Neural cell (in vitro differentiated cells): ENCODE results near the gene C17orf78. TPM values are rescaled to one million over a fixed set of nuclear protein-coding genes. Genes with fewer than 3 reads are reported as not detected.
"Not testable (repeated sequence)": the region's sequence is repeated elsewhere in the genome, so short reads cannot be mapped to it uniquely, and the experiment has no call there.

Experiments used
- H2AFZ ChIP-seq: fragments of 200-600, 300-800 bp; sonication (generic), shearing (Covaris generic); 2 replicates; pipeline ENCODE4 v1.6.0; 2014; ENCODE audit warnings: low read depth, mild to moderate bottlenecking, antibody characterized with exemption, low read length, moderate library complexity
- H3F3A ChIP-seq: fragments of 200-600 bp; shearing (Covaris generic); 2 replicates; pipeline ENCODE4 v1.6.1; 2016; ENCODE audit warnings: mild to moderate bottlenecking, moderate library complexity, mixed read lengths, antibody characterized with exemption, low read length; ENCODE audit not compliant: insufficient read depth, poor library complexity, severe bottlenecking
- H3K27ac ChIP-seq: fragments of 200-600, 300-800 bp; sonication (generic), shearing (Covaris generic); 2 replicates; pipeline ENCODE4 v1.5.1; 2014; ENCODE audit warnings: mild to moderate bottlenecking, low read length, moderate library complexity
- H3K27me3 ChIP-seq: fragments of 300-800, 200-600 bp; sonication (generic), shearing (Covaris generic); 2 replicates; pipeline ENCODE4 v1.6.0; 2014; ENCODE audit warnings: mild to moderate bottlenecking, low read depth, low read length, moderate library complexity; ENCODE audit not compliant: insufficient read depth
- H3K36me3 ChIP-seq: fragments of 300-800, 200-600 bp; sonication (generic), shearing (Covaris generic); 2 replicates; pipeline ENCODE4 v1.5.1; 2014; ENCODE audit warnings: mild to moderate bottlenecking, antibody characterized with exemption, low read length, moderate library complexity; ENCODE audit not compliant: insufficient read depth
- H3K4me2 ChIP-seq: fragments of 300-800, 200-600 bp; sonication (generic), shearing (Covaris generic); 2 replicates; pipeline ENCODE4 v1.6.0; 2014; ENCODE audit warnings: mild to moderate bottlenecking, low read length
- H3K4me3 ChIP-seq: fragments of 300-800, 200-600 bp; sonication (generic), shearing (Covaris generic); 2 replicates; pipeline ENCODE4 v1.5.1; 2014; ENCODE audit warnings: mild to moderate bottlenecking, low read length, moderate library complexity
- H3K79me2 ChIP-seq: fragments of 200-600 bp; shearing (Covaris generic); replicated peaks from 2 replicates; pipeline ENCODE4 v1.6.0; 2014; ENCODE audit warnings: mild to moderate bottlenecking, low read length, moderate library complexity; ENCODE audit not compliant: insufficient read depth
- H3K9ac ChIP-seq: fragments of 300-800, 200-600 bp; sonication (generic), shearing (Covaris generic); 2 replicates; pipeline ENCODE4 v1.6.1; 2016; ENCODE audit warnings: mild to moderate bottlenecking, low read length, mixed read lengths
- H3K9me2 ChIP-seq: fragments of 200-600 bp; shearing (Covaris generic); 2 replicates; pipeline ENCODE4 v1.6.1; 2016; ENCODE audit warnings: mild to moderate bottlenecking, low read length, mixed read lengths; ENCODE audit not compliant: insufficient read depth
- H3K9me3 ChIP-seq: fragments of 200-600, 300-800 bp; sonication (generic), shearing (Covaris generic); 2 replicates; pipeline ENCODE4 v1.6.1; 2016; ENCODE audit warnings: mild to moderate bottlenecking, mixed run types, low read length, moderate library complexity, mixed read lengths
- H4K20me1 ChIP-seq: fragments of 200-600 bp; shearing (Covaris generic); 2 replicates; pipeline ENCODE4 v1.6.1; 2016; ENCODE audit warnings: mild to moderate bottlenecking, mixed run types; ENCODE audit not compliant: insufficient read depth
- MXI1 ChIP-seq: fragments of 450-650 bp; conservative IDR thresholded peaks from 2 replicates; pipeline ENCODE4 v1.6.1; 2014; ENCODE audit warnings: antibody characterized with exemption, mild to moderate bottlenecking; ENCODE audit not compliant: poor library complexity, severe bottlenecking
- SMC3 ChIP-seq: fragments of 450-650 bp; conservative IDR thresholded peaks from 2 replicates; pipeline ENCODE4 v1.6.1; 2014; ENCODE audit warnings: antibody characterized with exemption, mild to moderate bottlenecking, moderate library complexity; ENCODE audit not compliant: poor library complexity
- TAF1 ChIP-seq: IDR thresholded peaks from 2 replicates; pipeline ENCODE4 v1.6.1; 2012; ENCODE audit warnings: low read depth
- polyA plus RNA-seq: library from polyadenylated mRNA; depleted of rRNA; stranded (reverse); fragments of >200 nt; gene quantifications from 2 replicates; pipeline ENCODE4 v1.2.3, GENCODE V29; 2014
- TF ChIP-seq, protein P1 (sequence below): IDR thresholded peaks from 2 replicates; pipeline ENCODE4 v1.6.1; 2012; ENCODE audit warnings: borderline replicate concordance

C17orf78 gene
- polyA plus RNA-seq, 1 donor from 2014 or later = not detected

DNA sequence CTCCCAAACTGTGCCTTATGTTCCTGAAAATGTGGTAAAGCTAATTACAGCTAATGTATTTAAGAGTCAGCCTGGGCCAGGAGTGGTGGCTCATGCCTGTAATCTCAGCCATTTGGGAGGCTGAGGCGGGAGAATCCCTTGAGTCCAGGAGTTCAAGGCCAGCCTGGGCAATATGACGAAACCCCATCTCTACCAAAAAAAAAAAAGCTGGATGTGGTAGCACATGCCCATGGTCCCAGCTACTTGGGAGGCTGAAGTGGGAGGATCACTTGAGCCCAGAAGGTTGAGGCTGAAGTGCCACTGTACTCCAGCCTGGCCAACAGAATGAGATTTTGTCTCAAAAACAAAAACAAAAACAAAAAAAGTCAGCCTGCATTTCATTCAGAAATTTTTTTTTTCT, 33.2 kb upstream of the C17orf78 start:
- H3K9me2 ChIP-seq = no peaks in the 10 kb centered on the region
- no peak overlapping the region for H3K4me3 ChIP-seq
- no peaks in the 10 kb centered on the region for H3K27me3 ChIP-seq
- TF ChIP-seq, protein P1, sequence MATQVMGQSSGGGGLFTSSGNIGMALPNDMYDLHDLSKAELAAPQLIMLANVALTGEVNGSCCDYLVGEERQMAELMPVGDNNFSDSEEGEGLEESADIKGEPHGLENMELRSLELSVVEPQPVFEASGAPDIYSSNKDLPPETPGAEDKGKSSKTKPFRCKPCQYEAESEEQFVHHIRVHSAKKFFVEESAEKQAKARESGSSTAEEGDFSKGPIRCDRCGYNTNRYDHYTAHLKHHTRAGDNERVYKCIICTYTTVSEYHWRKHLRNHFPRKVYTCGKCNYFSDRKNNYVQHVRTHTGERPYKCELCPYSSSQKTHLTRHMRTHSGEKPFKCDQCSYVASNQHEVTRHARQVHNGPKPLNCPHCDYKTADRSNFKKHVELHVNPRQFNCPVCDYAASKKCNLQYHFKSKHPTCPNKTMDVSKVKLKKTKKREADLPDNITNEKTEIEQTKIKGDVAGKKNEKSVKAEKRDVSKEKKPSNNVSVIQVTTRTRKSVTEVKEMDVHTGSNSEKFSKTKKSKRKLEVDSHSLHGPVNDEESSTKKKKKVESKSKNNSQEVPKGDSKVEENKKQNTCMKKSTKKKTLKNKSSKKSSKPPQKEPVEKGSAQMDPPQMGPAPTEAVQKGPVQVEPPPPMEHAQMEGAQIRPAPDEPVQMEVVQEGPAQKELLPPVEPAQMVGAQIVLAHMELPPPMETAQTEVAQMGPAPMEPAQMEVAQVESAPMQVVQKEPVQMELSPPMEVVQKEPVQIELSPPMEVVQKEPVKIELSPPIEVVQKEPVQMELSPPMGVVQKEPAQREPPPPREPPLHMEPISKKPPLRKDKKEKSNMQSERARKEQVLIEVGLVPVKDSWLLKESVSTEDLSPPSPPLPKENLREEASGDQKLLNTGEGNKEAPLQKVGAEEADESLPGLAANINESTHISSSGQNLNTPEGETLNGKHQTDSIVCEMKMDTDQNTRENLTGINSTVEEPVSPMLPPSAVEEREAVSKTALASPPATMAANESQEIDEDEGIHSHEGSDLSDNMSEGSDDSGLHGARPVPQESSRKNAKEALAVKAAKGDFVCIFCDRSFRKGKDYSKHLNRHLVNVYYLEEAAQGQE = no peak
- no peaks in the 10 kb centered on the region for H4K20me1 ChIP-seq
- H3K27ac ChIP-seq = no peak overlapping the region
- no peaks in the 10 kb centered on the region for H3K9me3 ChIP-seq
- no peak overlapping the region for H2AFZ ChIP-seq
- H3K9ac ChIP-seq = no peak overlapping the region
- no peaks in the 10 kb centered on the region for H3F3A ChIP-seq
- no peaks in the 10 kb centered on the region for H3K36me3 ChIP-seq
- H3K4me2 ChIP-seq = no peak overlapping the region
- H3K79me2 ChIP-seq = no peaks in the 10 kb centered on the region

- Histone ChIP-seq H3K9me2 (no peaks in the 10 kb centered on the region), H3K36me3 (no peaks in the 10 kb centered on the region), H3K27me3 (no peaks in the 10 kb centered on the region), H3K9ac (no peak overlapping the region), H2AFZ (no peak overlapping the region), H3K79me2 (peaks cover 6% of the 10 kb centered on the region), H3K4me3 (no peak overlapping the region), H4K20me1 (no peaks in the 10 kb centered on the region), H3K9me3 (no peaks in the 10 kb centered on the region), H3K4me2 (no peak overlapping the region), H3F3A (no peaks in the 10 kb centered on the region), H3K27ac (no peak overlapping the region)
- TF ChIP-seq, protein P1 = no peak
- no peak for TF ChIP-seq MXI1
- TF ChIP-seq TAF1 = no peak
- TF ChIP-seq SMC3 = no peak
Measured at GRCh38 chr17:37344519-37344918, 31.3 kb upstream of the C17orf78 start.

GRCh38 chr17:37346863-37347402, 28.9 kb upstream of the C17orf78 start:
- not testable (repeated sequence) for H3K27ac ChIP-seq, H3K9me3 ChIP-seq, H3K4me2 ChIP-seq, H4K20me1 ChIP-seq, H3K9me2 ChIP-seq, H3K4me3 ChIP-seq, H3K36me3 ChIP-seq, H3F3A ChIP-seq, H3K9ac ChIP-seq, H2AFZ ChIP-seq, H3K27me3 ChIP-seq
- peaks cover 10% of the 10 kb centered on the region for H3K79me2 ChIP-seq

- peak overlapping the region; percentile 76 for H3K4me2 ChIP-seq
- H3K4me3 ChIP-seq = peak overlapping the region; percentile 100
- not testable (repeated sequence) for H3K27ac ChIP-seq, H3K27me3 ChIP-seq, H3K36me3 ChIP-seq, H2AFZ ChIP-seq, H3F3A ChIP-seq, H3K9me3 ChIP-seq, H4K20me1 ChIP-seq, H3K9me2 ChIP-seq
- H3K79me2 ChIP-seq = peaks cover 19% of the 10 kb centered on the region
- peak overlapping the region; percentile 83 for H3K9ac ChIP-seq
Measured at GRCh38 chr17:37356796-37357569, 18.8 kb upstream of the C17orf78 start.
